GM12878 (cell line): ENCODE results near the gene HMCN2. TPM values are rescaled to one million over a fixed set of nuclear protein-coding genes. Genes with fewer than 3 reads are reported as not detected.

ENCODE experiments used
- ATAC-seq: fragments of 200-7000 bp; cut with Tn5 transposase; 3 replicates; pipeline ENCODE4 v1.9.1; 2020; ENCODE audit warnings: mild to moderate bottlenecking, moderate library complexity
- BruUV-seq: library from RNA; stranded (reverse); fragments of 400-500 nt; replicated peaks from 2 replicates; lab custom pipeline; 2021; lab: Mats Ljungman, UMichigan
- CTCF ChIA-PET: fragments of 300-600 bp; sonication (Branson Sonifier 250); formaldehyde crosslinking; extraction: SDS; loops from one replicate; lab custom pipeline; 2021; ENCODE audit warnings: inconsistent platforms; lab: Yijun Ruan, JAX
- POLR2A ChIA-PET: fragments of 350-600 bp; formaldehyde crosslinking; extraction: SDS; loops from one replicate; lab custom pipeline; 2021; ENCODE audit warnings: inconsistent platforms; lab: Charles Lee
- RAD21 ChIA-PET: fragments of 300-600 bp; sonication (Branson Sonifier 250); formaldehyde crosslinking; loops from one replicate; lab custom pipeline; 2023; ENCODE audit warnings: antibody characterized with exemption; ENCODE audit not compliant: unreplicated experiment; lab: Charles Lee
- SMC1A ChIA-PET: fragments of 300-600 bp; sonication (Branson Sonifier 250); formaldehyde crosslinking; loops from one replicate; lab custom pipeline; 2023; ENCODE audit not compliant: unreplicated experiment, uncharacterized antibody; lab: Charles Lee
- DNase-seq: peaks from one replicate; pipeline ENCODE4 v3.0.0-alpha.2; 2011; ENCODE audit warnings: low read depth, low spot score
- FAIRE-seq: peaks from 3 replicates; lab custom pipeline; 2011; peaks lifted over from hg19 to GRCh38; lab: Jason Lieb, UNC
- H2AFZ ChIP-seq: 2 replicates; pipeline ENCODE4 v1.6.0; 2011; ENCODE audit warnings: low read depth, low read length, control low read depth; ENCODE audit not compliant: control insufficient read depth
- H3K27ac ChIP-seq: 2 replicates; pipeline ENCODE4 v1.5.1; 2011; ENCODE audit warnings: control low read depth; ENCODE audit not compliant: control insufficient read depth, insufficient read depth
- H3K27me3 ChIP-seq, 2 experiments: replicated peaks in 1 of 2; 2 replicates each; pipeline versions ENCODE4 v1.6.0 to v1.6.1; 2011; ENCODE audit warnings: low read length in 1 of 2; ENCODE audit not compliant: control insufficient read depth in 2 of 2, insufficient read depth in 2 of 2
- H3K36me3 ChIP-seq, 2 experiments: 2 replicates each; pipeline ENCODE4 v1.5.1; 2011; ENCODE audit warnings: low read length in 1 of 2; ENCODE audit not compliant: control insufficient read depth in 2 of 2, insufficient read depth in 2 of 2
- H3K4me1 ChIP-seq: 2 replicates; pipeline ENCODE4 v1.6.1; 2011; ENCODE audit warnings: mild to moderate bottlenecking, low read length, moderate library complexity, mixed read lengths; ENCODE audit not compliant: control insufficient read depth, insufficient read depth
- H3K4me2 ChIP-seq: 2 replicates; pipeline ENCODE4 v1.6.0; 2011; ENCODE audit warnings: control low read depth; ENCODE audit not compliant: control insufficient read depth, insufficient read depth
- H3K4me3 ChIP-seq: fragments of 200-600 bp; sonication (generic); 2 replicates; pipeline ENCODE4 v1.5.1; 2016
- H3K79me2 ChIP-seq: 2 replicates; pipeline ENCODE4 v1.6.0; 2011; ENCODE audit warnings: low read length; ENCODE audit not compliant: control insufficient read depth, insufficient read depth
- H3K9ac ChIP-seq: 2 replicates; pipeline ENCODE4 v1.8.0; 2011; ENCODE audit warnings: low read length, control low read depth, mixed read lengths; ENCODE audit not compliant: control insufficient read depth, insufficient read depth
- H3K9me3 ChIP-seq: replicated peaks from 3 replicates; pipeline ENCODE4 v1.5.1; 2011; ENCODE audit warnings: mild to moderate bottlenecking, low read length; ENCODE audit not compliant: control insufficient read depth, insufficient read depth
- H4K20me1 ChIP-seq: 2 replicates; pipeline ENCODE4 v1.6.0; 2011; ENCODE audit not compliant: control insufficient read depth, insufficient read depth
- ASH2L ChIP-seq: fragments of 300-600, 200-600 bp; sonication (generic); IDR thresholded peaks from 2 replicates; pipeline ENCODE4 v1.6.1; 2017; ENCODE audit warnings: low read depth, mild to moderate bottlenecking, borderline replicate concordance
- ATF3 ChIP-seq: IDR thresholded peaks from 2 replicates; pipeline ENCODE4 v1.6.1; 2011; ENCODE audit warnings: low read depth, mild to moderate bottlenecking, low read length, moderate library complexity, borderline replicate concordance; ENCODE audit errors: extremely low read depth
- FOXK2 ChIP-seq: fragments of 450-650 bp; IDR thresholded peaks from 2 replicates; pipeline ENCODE4 v1.6.1; 2017; ENCODE audit warnings: mild to moderate bottlenecking, moderate library complexity
- JUNB ChIP-seq: IDR thresholded peaks from 2 replicates; pipeline ENCODE4 v1.6.1; 2016; ENCODE audit warnings: antibody characterized with exemption, mild to moderate bottlenecking
- MEF2A ChIP-seq: IDR thresholded peaks from 2 replicates; pipeline ENCODE4 v1.6.1; 2011; ENCODE audit warnings: low read depth, mild to moderate bottlenecking, low read length, moderate library complexity; ENCODE audit not compliant: insufficient read depth
- NFXL1 ChIP-seq: fragments of 450-650 bp; IDR thresholded peaks from 2 replicates; pipeline ENCODE4 v1.6.1; 2017; ENCODE audit warnings: antibody characterized with exemption, mild to moderate bottlenecking, borderline replicate concordance
- SKIL ChIP-seq: fragments of 450-650 bp; IDR thresholded peaks from 2 replicates; pipeline ENCODE4 v1.6.1; 2017; ENCODE audit warnings: mild to moderate bottlenecking, low read depth, inconsistent platforms; ENCODE audit not compliant: poor library complexity, severe bottlenecking
- YY1 ChIP-seq: IDR thresholded peaks from 2 replicates; pipeline ENCODE4 v1.6.1; 2011; ENCODE audit warnings: low read depth, mild to moderate bottlenecking, low read length
- WGBS: methylation state at CpG from one replicate; pipeline ENCODE4 v1.1.6; 2016; ENCODE audit warnings: low lambda C conversion rate; ENCODE audit not compliant: insufficient replicate concordance, insufficient coverage; ENCODE audit errors: missing lambda C conversion rate; 5-methylcytosine and 5-hydroxymethylcytosine counted together
- in situ Hi-C: fragments of 300-500 bp; cut with MboI; formaldehyde crosslinking; loops from 9 replicates; pipeline ENCODE4 v1.14.3; 2018; ENCODE audit warnings: mixed read lengths
- intact Hi-C: fragments of 100-400 bp; cut with micrococcal nuclease; formaldehyde crosslinking; loops from one replicate; pipeline ENCODE4 v1.14.2; 2022; ENCODE audit not compliant: unreplicated experiment
- polyA plus RNA-seq, 11 experiments: library from polyadenylated mRNA; depleted of rRNA in 4 of 11; unstranded in 6 of 11; stranded (reverse) in 5 of 11; fragments of >200 nt; fragmentation: Nextera tagmentation in 4 of 11; fragmentation: Illumina TruSeq in 1 of 11; extraction: Ambion mirVana in 4 of 11; extraction: Trizol in 1 of 11; gene quantifications; 1 replicate in 1 of 11; 2 replicates in 10 of 11; pipeline versions ENCODE4 v1.2.1 to v1.2.3, GENCODE V29; 2011 to 2016; ENCODE audit warnings: inconsistent platforms in 2 of 11, missing spikeins in 2 of 11, low read depth in 1 of 11
- total RNA-seq, 4 experiments: library from RNA; depleted of rRNA in 3 of 4; stranded (reverse); fragments of >200 nt in 3 of 4; fragmentation: Illumina TruSeq in 1 of 4; extraction: Trizol in 1 of 4; gene quantifications; 2 replicates each; pipeline versions ENCODE4 v1.2.1 to v1.2.3, GENCODE V29; 2013 to 2021
- TF ChIP-seq, protein P1 (sequence below): fragments of 450-650 bp; IDR thresholded peaks from 2 replicates; pipeline ENCODE4 v1.6.1; 2017; ENCODE audit warnings: low read depth, mild to moderate bottlenecking, moderate library complexity

Gene HMCN2
- total and polyA plus RNA-seq, 10 of the 15 experiments (the other 5 are each of a cell fraction or from before 2014, with no cell fraction given), result 0.04 TPM; not detected in 9

GRCh38 chr9:130286781-130287428 lies 21.3 kb downstream of the HMCN2 start:
- POLR2A ChIA-PET, result no interaction called here
- Histone ChIP-seq H3K4me1 (no peaks in the 10 kb centered on the region), H4K20me1 (no peaks in the 10 kb centered on the region), H2AFZ (no peak overlapping the region), H3K9me3 (no peaks in the 10 kb centered on the region), H3K9ac (no peak overlapping the region), H3K36me3 (no peaks in the 10 kb centered on the region), H3K79me2 (no peaks in the 10 kb centered on the region), H3K27me3 (peaks cover 1 to 3% of the 10 kb centered on the region in 2 experiments; a peak in 3 of 4 replicates), H3K4me2 (no peak overlapping the region), H3K27ac (no peak overlapping the region), H3K4me3 (no peak overlapping the region)
- no peak for ATAC-seq
- in situ Hi-C loops, result no loop called here
- RAD21 ChIA-PET, result no interaction called here
- CTCF ChIA-PET, result no interaction called here
- BruUV-seq, result no TSS peak
- DNase-seq, result no peak
- SMC1A ChIA-PET, result no interaction called here
- TF ChIP-seq MEF2A (no peak), FOXK2 (no peak), YY1 (no peak), ATF3 (no peak), NFXL1 (no peak), SKIL (no peak), ASH2L (no peak), JUNB (no peak)
- TF ChIP-seq, protein P1, sequence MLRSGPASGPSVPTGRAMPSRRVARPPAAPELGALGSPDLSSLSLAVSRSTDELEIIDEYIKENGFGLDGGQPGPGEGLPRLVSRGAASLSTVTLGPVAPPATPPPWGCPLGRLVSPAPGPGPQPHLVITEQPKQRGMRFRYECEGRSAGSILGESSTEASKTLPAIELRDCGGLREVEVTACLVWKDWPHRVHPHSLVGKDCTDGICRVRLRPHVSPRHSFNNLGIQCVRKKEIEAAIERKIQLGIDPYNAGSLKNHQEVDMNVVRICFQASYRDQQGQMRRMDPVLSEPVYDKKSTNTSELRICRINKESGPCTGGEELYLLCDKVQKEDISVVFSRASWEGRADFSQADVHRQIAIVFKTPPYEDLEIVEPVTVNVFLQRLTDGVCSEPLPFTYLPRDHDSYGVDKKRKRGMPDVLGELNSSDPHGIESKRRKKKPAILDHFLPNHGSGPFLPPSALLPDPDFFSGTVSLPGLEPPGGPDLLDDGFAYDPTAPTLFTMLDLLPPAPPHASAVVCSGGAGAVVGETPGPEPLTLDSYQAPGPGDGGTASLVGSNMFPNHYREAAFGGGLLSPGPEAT, result no peak
- intact Hi-C loops, result no loop called here
- FAIRE-seq, result no peak
- WGBS, result 26% methylated on average over 20 of the region's 20 CpGs
